ENCODE measurements around the gene ACOX3.

DNA sequence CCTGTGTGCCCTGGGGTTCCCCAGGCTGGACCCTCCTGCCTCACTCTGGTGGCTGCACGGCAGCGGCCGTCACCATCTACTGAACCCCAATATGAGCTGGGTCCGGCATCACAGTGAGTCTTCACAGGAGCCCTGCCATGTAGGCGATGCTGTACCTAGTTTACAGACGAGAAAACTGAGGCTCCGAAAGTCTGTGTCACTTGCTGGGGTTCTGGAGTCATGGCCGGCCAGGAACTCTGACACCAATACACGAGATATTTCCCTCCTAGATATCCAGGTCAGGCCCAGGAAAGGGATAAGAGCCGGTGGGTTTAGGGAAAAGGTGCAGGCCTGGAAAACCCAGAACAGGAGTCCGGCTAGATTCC lies 96.6 kb downstream of the ACOX3 start:
- TF ChIP-seq POLR2AphosphoS5 (IDR thresholded peaks at IDR 0.05; ENCODE audit: low read depth, low read length) (no peak), TAF1 (IDR thresholded peaks at IDR 0.05; ENCODE audit: low read depth, low read length) (no peak), POLR2A (IDR thresholded peaks at IDR 0.05; ENCODE audit: low read depth, low read length) (no peak), SPI1 (IDR thresholded peaks at IDR 0.05; ENCODE audit: low read depth, low read length) (no peak), PAX5 (IDR thresholded peaks at IDR 0.05; ENCODE audit: insufficient read depth, low read length, severe bottlenecking) (no peak), POU2F2 (IDR thresholded peaks at IDR 0.05; ENCODE audit: low read depth, low read length) (no peak)

Data from GM12891 (cell line).